ENCODE results near the gene HDAC4.

- no peak for TF ChIP-seq FOXK2 (IDR thresholded peaks at IDR 0.05)
- no peak for TF ChIP-seq ELF4 (IDR thresholded peaks at IDR 0.05)
- no peak for TF ChIP-seq SP1 (IDR thresholded peaks at IDR 0.05)
- no peak for TF ChIP-seq CTBP1 (IDR thresholded peaks at IDR 0.05; ENCODE audit: borderline replicate concordance)
- no peak for TF ChIP-seq FOXA1 (IDR thresholded peaks at IDR 0.05)
- no peak for TF ChIP-seq NFRKB (IDR thresholded peaks at IDR 0.05)
- TF ChIP-seq LEF1 (IDR thresholded peaks at IDR 0.05; ENCODE audit: borderline replicate concordance), result no peak
- TF ChIP-seq FOXM1 (IDR thresholded peaks at IDR 0.05; ENCODE audit: borderline replicate concordance), result no peak
- TF ChIP-seq PKNOX1 (IDR thresholded peaks at IDR 0.05), result no peak
- no peak for TF ChIP-seq TARDBP (IDR thresholded peaks at IDR 0.05)
- TF ChIP-seq BHLHE40 (IDR thresholded peaks at IDR 0.05; ENCODE audit: borderline replicate concordance), result no peak
- TF ChIP-seq ARNT (IDR thresholded peaks at IDR 0.05), result no peak
- TF ChIP-seq L3MBTL2 (conservative IDR thresholded peaks at IDR 0.05), result no peak
Measured at GRCh38 chr2:239343460-239343859, 57.4 kb downstream of the HDAC4 start.

All from HEK293T (cell line).